H9 (cell line): ENCODE measurements around the gene SPRR1A. TPM values are rescaled to one million over a fixed set of nuclear protein-coding genes. Genes with fewer than 3 reads are reported as not detected.

ENCODE experiments used
- DNase-seq: peaks from one replicate; pipeline ENCODE4 v3.0.0-alpha.2; 2017
- H2AFZ ChIP-seq: one replicate; pipeline ENCODE4 v1.6.1; 2013; ENCODE audit warnings: mild to moderate bottlenecking, low read length, control low read depth, moderate library complexity
- H2AK5ac ChIP-seq: 2 replicates; pipeline ENCODE4 v1.6.1; 2013; ENCODE audit warnings: low read length, control low read depth, mixed read lengths; ENCODE audit not compliant: insufficient read length
- H2BK120ac ChIP-seq: one replicate; pipeline ENCODE4 v1.6.1; 2013; ENCODE audit warnings: low read depth, mild to moderate bottlenecking, low read length, control low read depth, inconsistent platforms; ENCODE audit not compliant: poor library complexity, severe bottlenecking
- H2BK12ac ChIP-seq: 2 replicates; pipeline ENCODE4 v1.6.1; 2013; ENCODE audit warnings: low read length, control low read depth, mixed read lengths, low read depth; ENCODE audit not compliant: insufficient read length
- H2BK15ac ChIP-seq: 2 replicates; pipeline ENCODE4 v1.6.1; 2013; ENCODE audit warnings: low read depth, low read length, control low read depth
- H2BK20ac ChIP-seq: one replicate; pipeline ENCODE4 v1.6.1; 2013; ENCODE audit warnings: low read depth, mild to moderate bottlenecking, low read length, control low read depth, inconsistent platforms; ENCODE audit not compliant: poor library complexity, severe bottlenecking
- H2BK5ac ChIP-seq: 2 replicates; pipeline ENCODE4 v1.6.1; 2013; ENCODE audit warnings: low read length, control low read depth, mixed read lengths; ENCODE audit not compliant: insufficient read length
- H3K14ac ChIP-seq: 2 replicates; pipeline ENCODE4 v1.6.1; 2013; ENCODE audit warnings: low read length, control low read depth; ENCODE audit not compliant: insufficient read depth
- H3K18ac ChIP-seq: 2 replicates; pipeline ENCODE4 v1.6.1; 2013; ENCODE audit warnings: low read depth, mild to moderate bottlenecking, mixed read lengths, low read length, control low read depth; ENCODE audit not compliant: insufficient read length
- H3K23ac ChIP-seq: 2 replicates; pipeline ENCODE4 v1.6.1; 2013; ENCODE audit warnings: low read length, control low read depth, mixed read lengths, low read depth; ENCODE audit not compliant: insufficient read length
- H3K23me2 ChIP-seq: 2 replicates; pipeline ENCODE4 v1.6.1; 2013; ENCODE audit warnings: low read depth, mild to moderate bottlenecking, mixed read lengths, low read length, control low read depth; ENCODE audit not compliant: insufficient read length, poor library complexity, severe bottlenecking
- H3K27ac ChIP-seq: 2 replicates; pipeline ENCODE4 v1.5.1; 2013; ENCODE audit warnings: low read length, control low read depth, mixed read lengths, low read depth; ENCODE audit not compliant: insufficient read length
- H3K27me3 ChIP-seq: 2 replicates; pipeline ENCODE4 v1.6.1; 2013; ENCODE audit warnings: low read length, control low read depth, inconsistent platforms; ENCODE audit not compliant: insufficient read depth
- H3K4ac ChIP-seq: 2 replicates; pipeline ENCODE4 v1.6.1; 2013; ENCODE audit warnings: low read depth, mild to moderate bottlenecking, control low read depth, inconsistent platforms, low read length, moderate library complexity
- H3K4me1 ChIP-seq: 2 replicates; pipeline ENCODE4 v1.6.1; 2013; ENCODE audit warnings: low read length, control low read depth, inconsistent platforms; ENCODE audit not compliant: insufficient read depth
- H3K4me2 ChIP-seq: 2 replicates; pipeline ENCODE4 v1.6.1; 2013; ENCODE audit warnings: low read length, control low read depth, mixed read lengths; ENCODE audit not compliant: insufficient read length, insufficient read depth
- H3K56ac ChIP-seq: 2 replicates; pipeline ENCODE4 v1.6.1; 2013; ENCODE audit warnings: low read depth, mild to moderate bottlenecking, mixed read lengths, low read length, control low read depth; ENCODE audit not compliant: insufficient read length
- H3K79me1 ChIP-seq: 2 replicates; pipeline ENCODE4 v1.6.1; 2013; ENCODE audit warnings: low read depth, mild to moderate bottlenecking, moderate library complexity, low read length, control low read depth, inconsistent platforms; ENCODE audit not compliant: insufficient read depth, poor library complexity, severe bottlenecking
- H3K79me2 ChIP-seq: 2 replicates; pipeline ENCODE4 v1.6.1; 2013; ENCODE audit warnings: low read length, control low read depth, inconsistent platforms; ENCODE audit not compliant: insufficient read depth
- H3K9ac ChIP-seq: 2 replicates; pipeline ENCODE4 v1.6.1; 2013; ENCODE audit warnings: low read length, control low read depth, mixed read lengths; ENCODE audit not compliant: insufficient read length; ENCODE audit errors: extremely low read depth
- H3K9me3 ChIP-seq: one replicate; pipeline ENCODE4 v1.6.1; 2013; ENCODE audit warnings: low read depth, low read length, inconsistent platforms; ENCODE audit not compliant: control insufficient read depth
- H3T11ph ChIP-seq: one replicate; pipeline ENCODE4 v1.6.1; 2013; ENCODE audit warnings: mild to moderate bottlenecking, low read length, control low read depth, inconsistent platforms
- H4K20me1 ChIP-seq: one replicate; pipeline ENCODE4 v1.6.1; 2013; ENCODE audit not compliant: control insufficient read depth, insufficient read length, insufficient read depth
- H4K5ac ChIP-seq: 2 replicates; pipeline ENCODE4 v1.6.1; 2013; ENCODE audit warnings: low read depth, mild to moderate bottlenecking, mixed read lengths, low read length, control low read depth; ENCODE audit not compliant: insufficient read length
- H4K8ac ChIP-seq: replicated peaks from 2 replicates; pipeline ENCODE4 v1.6.1; 2013; ENCODE audit warnings: low read length, control low read depth, mixed read lengths, low read depth; ENCODE audit not compliant: insufficient read length
- H4K91ac ChIP-seq: 2 replicates; pipeline ENCODE4 v1.6.1; 2013; ENCODE audit warnings: low read depth, mild to moderate bottlenecking, moderate library complexity, mixed read lengths, low read length, control low read depth; ENCODE audit not compliant: insufficient read length
- H3K27ac Mint-ChIP-seq, 3 experiments: 2 replicates in 2 of 3; 3 replicates in 1 of 3; pipeline ENCODE4 v1.8.0; 2020 to 2021; ENCODE audit warnings: mixed read lengths in 3 of 3, mild to moderate bottlenecking in 1 of 3, moderate library complexity in 1 of 3
- H3K27me3 Mint-ChIP-seq: 2 replicates; pipeline ENCODE4 v1.8.0; 2021; ENCODE audit warnings: low read depth, mild to moderate bottlenecking, moderate library complexity, mixed read lengths
- H3K36me3 Mint-ChIP-seq, 3 experiments: 2 replicates in 2 of 3; 3 replicates in 1 of 3; pipeline ENCODE4 v1.8.0; 2020 to 2021; ENCODE audit warnings: low read depth in 3 of 3, mixed read lengths in 3 of 3; ENCODE audit not compliant: insufficient read depth in 1 of 3
- H3K4me1 Mint-ChIP-seq, 2 experiments: 2 replicates each; pipeline ENCODE4 v1.8.0; 2020; ENCODE audit warnings: mixed read lengths in 2 of 2
- H3K4me3 Mint-ChIP-seq, 2 experiments: 2 replicates in 1 of 2; 3 replicates in 1 of 2; pipeline ENCODE4 v1.8.0; 2020 to 2021; ENCODE audit warnings: mild to moderate bottlenecking in 2 of 2, mixed read lengths in 2 of 2, moderate library complexity in 1 of 2
- H3K9me3 Mint-ChIP-seq, 2 experiments: 2 replicates in 1 of 2; 3 replicates in 1 of 2; pipeline ENCODE4 v1.8.0; 2020; ENCODE audit warnings: mild to moderate bottlenecking in 2 of 2, mixed read lengths in 2 of 2, moderate library complexity in 1 of 2
- CTCF ChIP-seq: fragments of 200-600 bp; sonication (generic); conservative IDR thresholded peaks from 3 replicates; pipeline ENCODE4 v1.8.0; 2021; ENCODE audit warnings: antibody characterized with exemption, mild to moderate bottlenecking
- WGBS: extraction: QIAGEN DNeasy Blood & Tissue Kit; methylation state at CpG from one replicate; pipeline ENCODE4 v1.1.7; 2013; ENCODE audit warnings: missing lambda C conversion rate, low lambda C conversion rate, mixed read lengths; ENCODE audit not compliant: insufficient read length; ENCODE audit errors: extremely low coverage; 5-methylcytosine and 5-hydroxymethylcytosine counted together
- total RNA-seq: library from RNA; stranded (reverse); gene quantifications from 2 replicates; pipeline ENCODE4 v1.2.1, GENCODE V29; 2021

The SPRR1A gene
- total RNA-seq, 1 experiment from 2014 or later: not detected

- Mint-ChIP-seq H3K36me3 (no peaks in the 10 kb centered on the region), H3K4me1 (no peaks in the 10 kb centered on the region), H3K9me3 (peaks cover 0 to 11% of the 10 kb centered on the region in 2 experiments; a peak in 3 of 5 replicates), H3K4me3 (no peak overlapping the region), H3K27ac (no peak overlapping the region), H3K27me3 (peaks cover 20% of the 10 kb centered on the region)
- Histone ChIP-seq H3K27ac (no peak overlapping the region), H3K9ac (no peak overlapping the region), H2BK20ac (no peak overlapping the region), H3K27me3 (no peaks in the 10 kb centered on the region), H3K23ac (no peak overlapping the region), H2AFZ (no peak overlapping the region), H2BK5ac (no peak overlapping the region), H3K14ac (no peak overlapping the region), H2BK12ac (no peak overlapping the region), H3K4ac (no peak overlapping the region), H4K20me1 (no peaks in the 10 kb centered on the region), H2BK120ac (no peak overlapping the region), H3K56ac (no peak overlapping the region), H4K5ac (no peak overlapping the region), H4K8ac (no peak overlapping the region), H3K23me2 (no peaks in the 10 kb centered on the region), H2AK5ac (no peak overlapping the region), H3K18ac (no peak overlapping the region), H3K79me1 (no peaks in the 10 kb centered on the region), H3K4me2 (no peak overlapping the region), H3K9me3 (no peaks in the 10 kb centered on the region), H4K91ac (no peak overlapping the region), H3T11ph (no peak overlapping the region), H3K79me2 (no peaks in the 10 kb centered on the region), H3K4me1 (no peaks in the 10 kb centered on the region), H2BK15ac (no peak overlapping the region)
- DNase-seq: no peak
- no CpG with 5 or more reads among the region's 2 CpGs for WGBS
- no peak for TF ChIP-seq CTCF
Observed at GRCh38 chr1:152986578-152986977, 2.7 kb downstream of the SPRR1A start.
